ENCODE measurements around the gene ASIC1. TPM values are rescaled to one million over a fixed set of nuclear protein-coding genes. Genes with fewer than 3 reads are reported as not detected.

The ASIC1 gene
- total RNA-seq, 2 donors from 2014 or later, result 0.52 to 0.99 TPM

DNA sequence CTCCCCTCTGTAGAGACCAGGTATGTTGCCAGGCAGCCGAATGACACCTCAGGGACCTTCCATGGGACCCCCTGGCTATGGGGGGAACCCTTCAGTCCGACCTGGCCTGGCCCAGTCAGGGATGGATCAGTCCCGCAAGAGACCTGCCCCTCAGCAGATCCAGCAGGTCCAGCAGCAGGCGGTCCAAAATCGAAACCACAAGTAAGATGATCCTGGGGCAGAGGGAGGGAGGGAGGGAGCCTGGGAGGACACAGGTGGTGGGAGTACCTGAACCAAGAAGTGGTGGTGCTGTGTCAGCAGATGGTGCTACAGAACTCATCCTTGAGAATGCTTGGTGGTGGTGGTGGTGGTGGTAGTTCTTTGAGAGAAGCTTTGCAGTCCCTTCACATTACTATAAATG, 28.8 kb downstream of the ASIC1 start:
- DNase-seq, result no peak
- H3K27ac ChIP-seq, result peak overlapping the region in 3 of 4 donors; percentile 86 to 96 (median 88)
- H3K4me3 ChIP-seq, result no peak overlapping the region
- no peak for TF ChIP-seq POLR2A (IDR thresholded peaks at IDR 0.05)
- TF ChIP-seq, protein P1, sequence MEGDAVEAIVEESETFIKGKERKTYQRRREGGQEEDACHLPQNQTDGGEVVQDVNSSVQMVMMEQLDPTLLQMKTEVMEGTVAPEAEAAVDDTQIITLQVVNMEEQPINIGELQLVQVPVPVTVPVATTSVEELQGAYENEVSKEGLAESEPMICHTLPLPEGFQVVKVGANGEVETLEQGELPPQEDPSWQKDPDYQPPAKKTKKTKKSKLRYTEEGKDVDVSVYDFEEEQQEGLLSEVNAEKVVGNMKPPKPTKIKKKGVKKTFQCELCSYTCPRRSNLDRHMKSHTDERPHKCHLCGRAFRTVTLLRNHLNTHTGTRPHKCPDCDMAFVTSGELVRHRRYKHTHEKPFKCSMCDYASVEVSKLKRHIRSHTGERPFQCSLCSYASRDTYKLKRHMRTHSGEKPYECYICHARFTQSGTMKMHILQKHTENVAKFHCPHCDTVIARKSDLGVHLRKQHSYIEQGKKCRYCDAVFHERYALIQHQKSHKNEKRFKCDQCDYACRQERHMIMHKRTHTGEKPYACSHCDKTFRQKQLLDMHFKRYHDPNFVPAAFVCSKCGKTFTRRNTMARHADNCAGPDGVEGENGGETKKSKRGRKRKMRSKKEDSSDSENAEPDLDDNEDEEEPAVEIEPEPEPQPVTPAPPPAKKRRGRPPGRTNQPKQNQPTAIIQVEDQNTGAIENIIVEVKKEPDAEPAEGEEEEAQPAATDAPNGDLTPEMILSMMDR (IDR thresholded peaks at IDR 0.05), result no peak
- peaks cover 3 to 15% of the 10 kb centered on the region in 2 donors for H3K36me3 ChIP-seq (replicated peaks in 1 of 2; ENCODE audit: insufficient read depth in 1 of 2, low read depth in 2 of 2)
- no peaks in the 10 kb centered on the region for H3K27me3 ChIP-seq
- peaks cover 23% of the 10 kb centered on the region for H3K4me1 ChIP-seq
- ATAC-seq, result no peak
- intact Hi-C loops (cut with DNase I), result no loop called here
- WGBS, 2 donors, result 52 to 57% methylated on average over 5 of the region's 5 CpGs
- no peaks in the 10 kb centered on the region for H3K9me3 ChIP-seq

DNA sequence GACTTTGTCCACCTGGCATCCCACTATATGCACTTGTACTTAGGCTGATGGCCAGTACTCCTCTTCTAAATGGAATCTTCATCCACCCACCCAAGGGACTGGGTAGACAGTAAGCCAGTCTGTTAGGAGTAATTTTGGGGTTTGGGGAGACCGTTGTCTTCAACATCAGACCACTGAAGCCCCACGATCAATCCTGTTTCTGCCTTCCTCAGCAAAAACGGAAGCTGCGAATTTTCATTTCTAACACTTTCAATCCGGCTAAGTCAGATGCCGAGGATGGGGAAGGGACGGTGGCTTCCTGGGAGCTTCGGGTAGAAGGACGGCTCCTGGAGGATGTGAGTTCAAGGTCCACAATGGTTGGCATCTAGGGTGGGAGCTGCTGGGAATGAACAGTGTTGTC, 29.8 kb downstream of the ASIC1 start:
- ATAC-seq, result no peak
- TF ChIP-seq POLR2A (IDR thresholded peaks at IDR 0.05), result no peak
- TF ChIP-seq, protein P1 (IDR thresholded peaks at IDR 0.05), result no peak
- no peaks in the 10 kb centered on the region for H3K9me3 ChIP-seq
- peaks cover 3 to 21% of the 10 kb centered on the region in 2 donors for H3K36me3 ChIP-seq (replicated peaks in 1 of 2; ENCODE audit: insufficient read depth in 1 of 2, low read depth in 2 of 2)
- intact Hi-C loops (cut with DNase I), result no loop called here
- H3K4me1 ChIP-seq, result peaks cover 23% of the 10 kb centered on the region
- 79 to 81% methylated on average over 9 of the region's 9 CpGs for WGBS, 2 donors
- no peak for DNase-seq
- no peak overlapping the region for H3K4me3 ChIP-seq
- no peak overlapping the region for H3K27ac ChIP-seq
- H3K27me3 ChIP-seq, result no peaks in the 10 kb centered on the region

DNA sequence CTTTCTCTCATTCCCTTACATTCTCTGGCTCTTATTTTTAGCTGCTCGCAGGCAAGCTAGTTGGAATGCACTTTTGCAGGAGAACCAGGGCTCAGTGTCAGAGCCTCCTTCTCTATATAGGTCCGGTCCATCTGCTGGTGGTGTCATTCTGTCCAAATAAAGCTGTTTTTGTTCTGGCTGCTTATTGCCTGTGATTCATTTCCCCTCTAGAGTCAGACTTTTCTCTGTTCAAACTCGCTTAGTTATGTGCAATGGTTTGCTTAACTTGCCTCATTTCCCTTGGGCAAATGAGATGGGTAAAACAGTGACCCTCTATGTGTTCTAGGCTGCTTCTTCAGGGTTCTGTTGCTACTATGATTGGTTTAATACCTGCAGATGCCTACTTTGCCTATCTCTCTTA, 30.6 kb downstream of the ASIC1 start:
- intact Hi-C loops (cut with DNase I), result no loop called here
- Histone ChIP-seq H3K4me3 (no peak overlapping the region), H3K36me3 (replicated peaks in 1 of 2; ENCODE audit: insufficient read depth in 1 of 2, low read depth in 2 of 2) (peaks cover 3 to 25% of the 10 kb centered on the region in 2 donors), H3K27me3 (no peaks in the 10 kb centered on the region), H3K9me3 (no peaks in the 10 kb centered on the region), H3K27ac (no peak overlapping the region), H3K4me1 (peaks cover 23% of the 10 kb centered on the region)
- WGBS, 2 donors, result 61 to 82% methylated on average over 3 of the region's 3 CpGs
- DNase-seq (no peak), ATAC-seq (no peak)
- no peak for TF ChIP-seq POLR2A (IDR thresholded peaks at IDR 0.05)
- TF ChIP-seq, protein P1 (IDR thresholded peaks at IDR 0.05), result no peak

DNA sequence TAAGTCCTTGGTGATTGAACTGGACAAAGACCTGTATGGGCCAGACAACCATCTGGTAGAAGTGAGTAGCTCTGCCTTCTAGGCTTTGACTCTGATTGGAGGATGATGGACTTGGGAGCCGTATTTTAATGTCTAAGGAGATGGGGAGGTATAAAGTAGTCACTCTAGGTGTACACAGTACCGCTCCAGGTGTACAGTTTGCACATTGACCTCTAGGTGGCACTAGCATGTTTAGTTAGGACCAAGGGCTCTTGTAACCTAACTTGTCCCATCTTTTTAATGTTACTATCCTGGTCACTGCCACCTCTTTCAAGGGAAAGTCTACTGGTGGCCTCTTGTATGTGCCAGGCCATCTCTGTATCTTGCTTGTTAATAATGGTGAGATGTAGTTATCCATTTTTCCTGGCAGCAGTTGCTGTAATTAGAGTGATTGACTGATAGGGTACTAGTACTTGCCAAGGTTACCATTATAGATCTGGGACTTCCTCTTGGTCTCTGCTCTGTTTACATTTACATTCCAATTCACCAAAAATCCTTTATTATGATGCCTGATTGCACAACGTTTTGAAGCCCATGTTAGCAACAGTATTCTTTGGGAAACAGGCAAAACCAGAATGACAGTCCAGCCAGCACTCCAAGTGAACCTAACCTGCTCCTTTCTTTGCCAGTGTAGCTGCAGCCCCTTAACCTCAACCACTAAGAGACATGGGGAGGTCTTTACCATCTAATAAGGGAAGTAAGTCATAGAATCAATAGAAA, 31.4 kb downstream of the ASIC1 start:
- H3K4me1 ChIP-seq, result peaks cover 23% of the 10 kb centered on the region
- peak overlapping the region in 1 of 4 donors; percentile 1 for H3K27ac ChIP-seq
- no peaks in the 10 kb centered on the region for H3K9me3 ChIP-seq
- TF ChIP-seq POLR2A (IDR thresholded peaks at IDR 0.05), result no peak
- TF ChIP-seq, protein P1 (IDR thresholded peaks at IDR 0.05), result peak; percentile 29 to 78 (median 68)
- DNase-seq (peak; percentile 64 to 79 (median 72)), ATAC-seq (peak; percentile 25)
- H3K36me3 ChIP-seq (replicated peaks in 1 of 2; ENCODE audit: insufficient read depth in 1 of 2, low read depth in 2 of 2), result peaks cover 3 to 32% of the 10 kb centered on the region in 2 donors
- intact Hi-C loops (cut with DNase I), result no loop called here
- H3K4me3 ChIP-seq, result no peak overlapping the region
- WGBS, 2 donors, result 13% methylated on average over 3 of the region's 3 CpGs
- H3K27me3 ChIP-seq, result no peaks in the 10 kb centered on the region

DNA sequence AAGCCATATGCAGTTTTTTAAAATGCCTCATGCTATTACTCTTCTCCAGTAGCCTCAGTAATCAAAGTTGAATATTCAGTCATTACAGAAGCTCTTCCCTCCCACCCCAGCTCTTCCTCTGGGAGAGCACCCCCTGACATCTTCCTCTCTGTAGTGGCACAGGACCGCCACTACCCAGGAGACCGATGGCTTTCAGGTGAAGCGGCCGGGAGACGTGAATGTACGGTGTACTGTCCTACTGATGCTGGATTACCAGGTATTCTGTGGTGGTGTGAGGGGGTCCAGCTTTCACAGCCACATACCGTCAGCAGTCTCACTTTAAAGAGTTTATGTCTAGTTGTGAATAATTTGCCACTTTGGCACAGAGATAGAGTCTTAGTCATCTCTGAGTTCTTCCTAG, 32.3 kb downstream of the ASIC1 start:
- Histone ChIP-seq H3K27ac (no peak overlapping the region), H3K36me3 (replicated peaks in 1 of 2; ENCODE audit: insufficient read depth in 1 of 2, low read depth in 2 of 2) (peaks cover 3 to 40% of the 10 kb centered on the region in 2 donors), H3K4me3 (no peak overlapping the region), H3K4me1 (peaks cover 20% of the 10 kb centered on the region), H3K27me3 (no peaks in the 10 kb centered on the region), H3K9me3 (no peaks in the 10 kb centered on the region)
- no peak for ATAC-seq
- DNase-seq, result no peak
- TF ChIP-seq, protein P1 (IDR thresholded peaks at IDR 0.05), result no peak
- TF ChIP-seq POLR2A (IDR thresholded peaks at IDR 0.05), result no peak
- intact Hi-C loops (cut with DNase I), result no loop called here
- 86 to 88% methylated on average over 7 of the region's 7 CpGs for WGBS, 2 donors
